Jurkat, Clone E6-1 (cell line): ENCODE data around the gene STIP1.

Source experiments
- DNase-seq: peaks from one replicate; pipeline ENCODE4 v3.0.0-alpha.2; 2011; ENCODE audit warnings: low read depth, low spot score
- H3K4me3 ChIP-seq: 2 replicates; pipeline ENCODE4 v1.5.1; 2011; ENCODE audit warnings: mild to moderate bottlenecking, low read length, control low read depth, moderate library complexity

The STIP1 gene

GRCh38 chr11:64230171-64230984 lies 44.4 kb downstream of the STIP1 start, which contains the start of gene DNAJC4:
DNAJC4 (plus strand) TSS chr11:64230548; CDS start chr11:64230855, 307 bp downstream.
- DNase-seq, result peak; percentile 78
- H3K4me3 ChIP-seq, result peak within 1 kb of the TSS; percentile 60

GRCh38 chr11:64230985-64231365 lies 45.0 kb downstream of the STIP1 start:
- DNase-seq, result no peak
- H3K4me3 ChIP-seq, result peak overlapping the region; percentile 60

- no peak overlapping the region for H3K4me3 ChIP-seq
- DNase-seq, result no peak
Measured at GRCh38 chr11:64231546-64231945, 45.6 kb downstream of the STIP1 start.

GRCh38 chr11:64232182-64232966 lies 46.4 kb downstream of the STIP1 start:
- DNase-seq, result no peak
- H3K4me3 ChIP-seq, result no peak overlapping the region

- H3K4me3 ChIP-seq, result no peak overlapping the region
- no peak for DNase-seq
Measured at GRCh38 chr11:64232967-64233315, 47.0 kb downstream of the STIP1 start.

- H3K4me3 ChIP-seq, result peak within 1 kb of the TSS; percentile 60
- no peak for DNase-seq
Measured at GRCh38 chr11:64233913-64234586, 48.1 kb downstream of the STIP1 start, which contains the start of gene VEGFB. VEGFB (plus strand) TSS chr11:64234584; CDS start chr11:64234834, 250 bp downstream.

GRCh38 chr11:64234647-64235379 lies 48.8 kb downstream of the STIP1 start:
- no peak for DNase-seq
- H3K4me3 ChIP-seq, result peak overlapping the region; percentile 60

GRCh38 chr11:64235437-64236161 lies 49.6 kb downstream of the STIP1 start:
- peak overlapping the region; percentile 60 for H3K4me3 ChIP-seq
- DNase-seq, result no peak

GRCh38 chr11:64237484-64237951 lies 51.5 kb downstream of the STIP1 start:
- no peak for DNase-seq
- H3K4me3 ChIP-seq, result no peak overlapping the region

- DNase-seq, result no peak
- H3K4me3 ChIP-seq, result no peak overlapping the region
Measured at GRCh38 chr11:64238076-64238475, 52.1 kb downstream of the STIP1 start.

- no peak overlapping the region for H3K4me3 ChIP-seq
- no peak for DNase-seq
Measured at GRCh38 chr11:64238999-64239398, 53.0 kb downstream of the STIP1 start.

GRCh38 chr11:64239662-64240434 lies 53.9 kb downstream of the STIP1 start:
- DNase-seq, result no peak
- peak overlapping the region; percentile 66 for H3K4me3 ChIP-seq

- peak within 1 kb of the TSS; percentile 66 for H3K4me3 ChIP-seq
- peak; percentile 92 for DNase-seq
Measured at GRCh38 chr11:64240435-64241240, 54.7 kb downstream of the STIP1 start, which contains the start of gene FKBP2. FKBP2 (plus strand) TSS chr11:64241095; CDS start chr11:64242388, 1,293 bp downstream.

GRCh38 chr11:64241241-64241490 lies 55.2 kb downstream of the STIP1 start:
- peak; percentile 97 for DNase-seq

GRCh38 chr11:64241491-64242374 lies 55.8 kb downstream of the STIP1 start:
- DNase-seq, result no peak
- H3K4me3 ChIP-seq, result peak overlapping the region; percentile 66

More at GRCh38 chr11:64241241-64241490, 55.2 kb downstream of the STIP1 start:
- peak overlapping the region; percentile 66 for H3K4me3 ChIP-seq
